ENCODE data around the gene INSIG1.

Gene INSIG1

GRCh38 chr7:155266440-155266839 is 31.2 kb upstream of the INSIG1 start:
- DNase-seq (ENCODE audit: low read depth), result no peak

- DNase-seq (ENCODE audit: low read depth), result no peak
Observed at GRCh38 chr7:155267023-155267422, 30.7 kb upstream of the INSIG1 start.

DNA sequence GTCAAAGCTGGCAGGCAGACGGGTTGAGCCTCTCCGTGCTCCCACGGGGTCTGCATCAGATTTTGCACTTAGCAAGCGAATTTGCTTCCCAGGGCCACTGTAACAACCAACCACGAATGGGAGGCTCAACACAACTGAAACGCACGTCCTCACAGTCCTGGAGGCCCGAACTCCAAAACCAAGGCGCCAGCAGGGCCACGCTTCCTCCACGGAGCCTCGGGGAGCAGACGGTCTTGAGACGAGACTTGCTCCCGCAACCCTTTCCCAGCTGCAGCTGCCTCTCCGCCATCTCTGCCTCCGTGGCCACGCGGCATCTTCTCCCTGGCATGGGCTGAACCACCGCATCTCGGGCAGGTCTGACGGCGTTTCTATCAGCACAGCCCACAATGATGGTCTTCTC is 30.2 kb upstream of the INSIG1 start:
- DNase-seq (ENCODE audit: low read depth), result no peak

- no peak for DNase-seq (ENCODE audit: low read depth)
Observed at GRCh38 chr7:155268211-155268610, 29.5 kb upstream of the INSIG1 start.

GRCh38 chr7:155268921-155269650 is 28.6 kb upstream of the INSIG1 start:
- DNase-seq (ENCODE audit: low read depth), result no peak

GRCh38 chr7:155269766-155270585 is 27.7 kb upstream of the INSIG1 start:
- no peak for DNase-seq (ENCODE audit: low read depth)

GRCh38 chr7:155270861-155271260 is 26.8 kb upstream of the INSIG1 start:
- no peak for DNase-seq (ENCODE audit: low read depth)

- no peak for DNase-seq (ENCODE audit: low read depth)
Observed at GRCh38 chr7:155274633-155275355, 22.9 kb upstream of the INSIG1 start.

GRCh38 chr7:155276042-155276799 is 21.5 kb upstream of the INSIG1 start:
- DNase-seq (ENCODE audit: low read depth), result no peak

GRCh38 chr7:155276800-155277375 is 20.8 kb upstream of the INSIG1 start:
- no peak for DNase-seq (ENCODE audit: low read depth)

DNA sequence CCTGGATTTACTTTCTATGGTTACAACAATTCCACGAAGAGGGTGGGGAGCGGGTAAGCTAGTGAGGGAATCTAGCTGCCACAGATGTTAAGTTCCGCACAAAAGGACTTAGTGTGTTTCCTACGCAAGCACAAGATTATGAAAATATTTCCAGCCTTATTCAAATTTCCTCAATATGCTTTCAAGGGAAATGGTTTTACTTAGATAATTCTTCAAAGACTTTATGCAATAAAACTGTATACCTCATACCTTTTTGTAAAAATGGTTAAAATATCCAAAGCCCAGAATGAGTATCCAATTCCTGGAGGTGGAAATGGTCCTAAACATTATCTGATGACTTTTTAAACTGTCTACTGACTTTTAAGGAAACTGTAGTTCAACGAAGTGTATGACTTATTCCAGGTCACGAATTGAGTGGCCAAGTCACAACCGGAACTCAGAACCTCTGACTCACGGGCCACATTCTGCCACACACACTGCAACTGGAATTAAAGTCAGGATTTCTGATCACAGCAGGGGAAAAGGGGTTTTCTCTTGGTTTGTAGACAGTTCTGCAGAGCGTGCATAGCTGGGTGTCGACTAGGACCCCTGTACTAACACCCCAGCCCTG is 20.2 kb upstream of the INSIG1 start:
- no peak for DNase-seq (ENCODE audit: low read depth)

- no peak for DNase-seq (ENCODE audit: low read depth)
Observed at GRCh38 chr7:155278921-155279320, 18.8 kb upstream of the INSIG1 start.

DNA sequence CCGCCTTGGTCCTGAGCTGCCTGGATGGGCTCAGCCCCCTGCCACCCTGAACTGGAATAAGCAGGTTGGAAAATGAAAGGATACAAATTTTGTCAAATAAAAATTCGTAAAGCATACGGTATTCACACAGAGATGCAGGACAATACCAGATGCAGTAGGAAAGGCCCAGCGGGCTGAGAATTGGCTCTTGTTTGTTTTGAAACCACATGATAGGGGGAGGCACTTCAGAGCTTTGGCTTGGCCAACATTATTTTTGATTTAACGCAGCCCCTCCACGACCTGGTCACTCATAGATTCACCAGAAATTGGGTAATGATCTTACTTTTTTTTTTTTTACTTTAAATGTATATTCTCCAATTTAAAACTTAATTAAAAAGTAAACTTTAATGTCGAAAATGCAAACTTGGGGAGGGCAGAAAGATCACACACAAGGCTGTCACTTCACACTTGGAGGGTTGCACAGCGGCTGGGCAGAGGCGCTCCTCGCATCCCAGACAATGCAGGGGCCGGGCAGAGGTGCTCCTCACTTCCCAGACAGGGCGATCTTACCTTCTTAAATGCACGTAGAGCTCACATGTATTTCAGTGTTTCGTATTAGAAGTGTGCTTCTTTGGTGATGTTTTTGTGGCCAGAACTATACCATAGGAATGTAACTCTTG is 17.8 kb upstream of the INSIG1 start:
- no peak for DNase-seq (ENCODE audit: low read depth)

GRCh38 chr7:155280446-155281397 is 17.0 kb upstream of the INSIG1 start:
- no peak for DNase-seq (ENCODE audit: low read depth)

- no peak for DNase-seq (ENCODE audit: low read depth)
Observed at GRCh38 chr7:155281398-155281969, 16.2 kb upstream of the INSIG1 start.

DNA sequence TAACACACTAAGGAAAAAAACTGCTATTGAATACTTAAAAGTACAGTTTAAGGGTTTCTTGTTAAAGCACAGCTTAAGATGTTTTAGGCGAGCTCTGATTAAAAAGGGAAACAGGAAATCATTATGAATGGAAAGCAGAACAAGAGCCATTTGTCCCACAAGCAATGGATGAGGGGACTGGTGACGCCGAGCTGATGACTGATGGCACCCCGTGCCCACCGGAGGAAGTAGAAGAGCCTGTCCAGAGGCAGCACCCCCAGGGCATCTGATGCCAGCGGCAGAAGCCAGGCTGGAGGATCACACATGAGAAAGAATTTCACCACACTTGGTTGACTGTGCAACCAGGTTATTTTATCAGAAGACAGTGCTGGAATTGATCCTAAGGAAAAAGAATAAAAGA is 15.0 kb upstream of the INSIG1 start:
- DNase-seq (ENCODE audit: low read depth), result no peak

DNA sequence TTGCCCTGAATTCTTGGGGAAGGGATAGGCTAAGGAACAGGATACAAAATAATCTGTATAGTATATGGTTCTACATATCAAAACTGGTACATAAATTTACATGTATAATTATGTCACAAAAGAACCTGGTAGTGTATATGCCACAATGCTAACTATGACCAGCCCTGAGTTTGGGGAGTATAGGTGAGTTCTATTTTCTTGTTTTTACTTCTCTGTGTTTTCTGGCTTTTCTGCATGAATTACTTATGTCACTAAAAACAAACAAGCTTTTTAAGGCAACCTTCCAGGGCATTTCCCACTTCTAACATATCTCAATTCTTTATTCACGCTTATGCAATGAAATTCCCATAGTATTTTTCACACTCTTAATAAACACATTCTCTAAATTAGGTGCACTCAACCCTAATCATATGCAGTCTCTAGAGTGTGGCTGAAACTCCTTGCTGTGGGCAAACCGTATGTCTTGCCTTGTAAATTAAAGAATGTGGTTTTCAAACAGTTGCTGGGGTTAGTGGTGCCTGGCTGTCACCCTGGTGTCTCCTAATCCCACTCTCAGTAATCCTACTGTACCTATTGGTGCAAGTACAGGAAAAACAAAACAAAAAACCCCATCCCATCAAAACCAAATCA is 14.0 kb upstream of the INSIG1 start:
- DNase-seq (ENCODE audit: low read depth), result no peak

GRCh38 chr7:155284496-155285274 is 13.0 kb upstream of the INSIG1 start:
- DNase-seq (ENCODE audit: low read depth), result no peak
